Mesendoderm (in vitro differentiated cells): Measurements from ENCODE around the gene GRIP1.

Source experiments
- DNase-seq: peaks from one replicate; pipeline ENCODE4 v3.0.0; 2013
- H2AK5ac ChIP-seq: 2 replicates; pipeline ENCODE4 v1.6.1; 2013; ENCODE audit warnings: low read length, inconsistent platforms
- H2BK120ac ChIP-seq: 2 replicates; pipeline ENCODE4 v1.6.1; 2013; ENCODE audit warnings: low read depth, mild to moderate bottlenecking, low read length, moderate library complexity, mixed read lengths
- H2BK15ac ChIP-seq: replicated peaks from 2 replicates; pipeline ENCODE4 v1.6.1; 2013; ENCODE audit warnings: low read depth, mild to moderate bottlenecking, moderate library complexity
- H2BK5ac ChIP-seq: 2 replicates; pipeline ENCODE4 v1.6.1; 2013; ENCODE audit warnings: low read length, inconsistent platforms
- H3K18ac ChIP-seq: 2 replicates; pipeline ENCODE4 v1.6.1; 2013; ENCODE audit warnings: mild to moderate bottlenecking, low read length, mixed read lengths
- H3K23ac ChIP-seq: one replicate; pipeline ENCODE4 v1.6.1; 2013; ENCODE audit warnings: low read length
- H3K27ac ChIP-seq: 2 replicates; pipeline ENCODE4 v1.5.1; 2013; ENCODE audit warnings: low read depth, mild to moderate bottlenecking, inconsistent platforms, low read length, moderate library complexity
- H3K27me3 ChIP-seq: 2 replicates; pipeline ENCODE4 v1.6.1; 2013; ENCODE audit warnings: low read length, control low read depth, mild to moderate bottlenecking, inconsistent platforms; ENCODE audit not compliant: insufficient read depth, poor library complexity
- H3K36me3 ChIP-seq: 2 replicates; pipeline ENCODE4 v1.6.1; 2013; ENCODE audit warnings: low read length, inconsistent platforms; ENCODE audit not compliant: control insufficient read depth, insufficient read depth
- H3K4ac ChIP-seq: one replicate; pipeline ENCODE4 v1.6.1; 2013; ENCODE audit warnings: low read depth, mild to moderate bottlenecking, low read length, moderate library complexity
- H3K4me1 ChIP-seq: 2 replicates; pipeline ENCODE4 v1.6.1; 2013; ENCODE audit warnings: low read depth, low read length, inconsistent platforms; ENCODE audit not compliant: control insufficient read depth
- H3K4me2 ChIP-seq: 2 replicates; pipeline ENCODE4 v1.6.1; 2013; ENCODE audit warnings: low read length
- H3K4me3 ChIP-seq: 2 replicates; pipeline ENCODE4 v1.5.1; 2013; ENCODE audit warnings: mild to moderate bottlenecking, low read length
- H3K56ac ChIP-seq: one replicate; pipeline ENCODE4 v1.6.1; 2013; ENCODE audit warnings: low read length
- H3K79me1 ChIP-seq: 2 replicates; pipeline ENCODE4 v1.6.1; 2013; ENCODE audit warnings: low read length, inconsistent platforms
- H3K79me2 ChIP-seq: 2 replicates; pipeline ENCODE4 v1.6.1; 2013; ENCODE audit warnings: mild to moderate bottlenecking, low read length; ENCODE audit not compliant: control insufficient read depth, insufficient read depth
- H3K9ac ChIP-seq: 2 replicates; pipeline ENCODE4 v1.6.1; 2013; ENCODE audit warnings: low read length, inconsistent platforms
- H4K5ac ChIP-seq: one replicate; pipeline ENCODE4 v1.6.1; 2013; ENCODE audit warnings: low read length
- H4K8ac ChIP-seq: one replicate; pipeline ENCODE4 v1.6.1; 2013; ENCODE audit warnings: low read depth, mild to moderate bottlenecking, control low read depth, low read length, moderate library complexity
- WGBS: extraction: QIAGEN DNeasy Blood & Tissue Kit; methylation state at CpG from one replicate; pipeline ENCODE4 v1.1.7; 2013; ENCODE audit warnings: low lambda C conversion rate, missing lambda C conversion rate; ENCODE audit not compliant: insufficient coverage; ENCODE audit errors: extremely low coverage; 5-methylcytosine and 5-hydroxymethylcytosine counted together

GRIP1 gene

DNA sequence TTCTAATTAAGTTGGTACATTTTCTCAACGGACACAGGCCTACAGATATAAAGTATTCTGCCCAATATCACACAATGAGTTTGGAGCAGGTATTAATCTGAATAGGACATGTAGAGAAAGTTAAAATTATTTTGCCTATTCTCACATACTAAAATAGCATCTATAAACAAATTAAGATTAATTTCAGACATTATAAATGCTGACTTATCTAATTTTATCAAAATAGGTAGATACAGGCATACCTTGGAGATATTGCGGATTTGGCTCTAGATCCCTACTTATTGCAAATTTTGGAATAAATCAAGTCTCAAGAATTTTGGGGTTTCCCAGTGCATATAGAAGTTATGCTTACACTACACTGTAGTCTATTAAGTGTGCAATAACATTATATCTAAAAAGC lies 41.0 kb upstream of the GRIP1 start:
- Histone ChIP-seq H2BK15ac (no peak overlapping the region), H3K27me3 (no peaks in the 10 kb centered on the region), H2BK120ac (no peak overlapping the region), H3K36me3 (no peaks in the 10 kb centered on the region), H3K4ac (no peak overlapping the region), H3K4me1 (no peaks in the 10 kb centered on the region), H4K5ac (no peak overlapping the region), H4K8ac (no peak overlapping the region), H3K79me2 (no peaks in the 10 kb centered on the region), H3K4me2 (no peak overlapping the region), H3K56ac (no peak overlapping the region), H3K79me1 (no peaks in the 10 kb centered on the region), H3K9ac (no peak overlapping the region), H3K4me3 (no peak overlapping the region), H3K27ac (no peak overlapping the region), H3K18ac (no peak overlapping the region), H2AK5ac (no peak overlapping the region), H2BK5ac (no peak overlapping the region), H3K23ac (no peak overlapping the region)
- no peak for DNase-seq
- WGBS, result no CpG with 5 or more reads among the region's 2 CpGs

GRCh38 chr12:66717036-66717673 lies 38.3 kb upstream of the GRIP1 start:
- Histone ChIP-seq H3K4ac (no peak overlapping the region), H3K79me1 (no peaks in the 10 kb centered on the region), H3K4me1 (no peaks in the 10 kb centered on the region), H2BK120ac (no peak overlapping the region), H2AK5ac (no peak overlapping the region), H3K23ac (no peak overlapping the region), H2BK15ac (no peak overlapping the region), H3K79me2 (no peaks in the 10 kb centered on the region), H3K18ac (no peak overlapping the region), H3K27me3 (no peaks in the 10 kb centered on the region), H3K9ac (no peak overlapping the region), H2BK5ac (no peak overlapping the region), H4K8ac (no peak overlapping the region), H4K5ac (no peak overlapping the region), H3K27ac (no peak overlapping the region), H3K56ac (no peak overlapping the region), H3K4me2 (no peak overlapping the region), H3K36me3 (no peaks in the 10 kb centered on the region), H3K4me3 (no peak overlapping the region)
- DNase-seq, result no peak
- WGBS, result no CpG with 5 or more reads among the region's 3 CpGs

DNA sequence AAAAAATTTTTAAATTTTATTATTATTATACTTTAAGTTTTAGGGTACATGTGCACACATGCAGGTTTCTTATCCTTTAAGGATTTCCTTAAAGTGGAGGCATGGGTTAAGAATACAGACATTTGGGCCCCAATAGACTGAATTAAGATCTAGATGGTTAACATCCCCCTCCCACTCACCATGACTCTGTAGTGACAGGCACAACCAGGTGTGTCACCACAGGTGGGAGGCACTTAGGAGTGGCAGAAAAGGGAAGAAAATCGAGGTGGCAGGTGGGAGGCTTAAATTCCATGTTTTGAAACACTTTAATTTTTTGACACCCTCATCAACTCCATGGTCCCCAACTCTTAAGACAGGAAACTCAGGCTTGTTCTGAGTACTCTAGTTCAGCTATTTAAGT lies 37.6 kb upstream of the GRIP1 start:
- H3K9ac ChIP-seq, result no peak overlapping the region
- H3K4me2 ChIP-seq, result no peak overlapping the region
- no peak overlapping the region for H3K23ac ChIP-seq
- H3K79me1 ChIP-seq, result no peaks in the 10 kb centered on the region
- no peak overlapping the region for H3K4me3 ChIP-seq
- no peak overlapping the region for H3K27ac ChIP-seq
- no peaks in the 10 kb centered on the region for H3K36me3 ChIP-seq
- no peak for DNase-seq
- H3K79me2 ChIP-seq, result no peaks in the 10 kb centered on the region
- no peak overlapping the region for H2AK5ac ChIP-seq
- H3K56ac ChIP-seq, result no peak overlapping the region
- H3K18ac ChIP-seq, result no peak overlapping the region
- H2BK15ac ChIP-seq, result no peak overlapping the region
- no peaks in the 10 kb centered on the region for H3K27me3 ChIP-seq
- H2BK5ac ChIP-seq, result no peak overlapping the region
- no peak overlapping the region for H4K5ac ChIP-seq
- no CpG with 5 or more reads among the region's 1 CpG for WGBS
- H3K4ac ChIP-seq, result no peak overlapping the region
- no peaks in the 10 kb centered on the region for H3K4me1 ChIP-seq
- H2BK120ac ChIP-seq, result no peak overlapping the region
- no peak overlapping the region for H4K8ac ChIP-seq

GRCh38 chr12:66714709-66715108 lies 35.8 kb upstream of the GRIP1 start:
- H3K27ac ChIP-seq, result no peak overlapping the region
- H3K4ac ChIP-seq, result no peak overlapping the region

GRCh38 chr12:66713984-66714383 lies 35.1 kb upstream of the GRIP1 start:
- no peak overlapping the region for H3K4me3 ChIP-seq
- no peak overlapping the region for H2AK5ac ChIP-seq
- no peaks in the 10 kb centered on the region for H3K79me2 ChIP-seq
- no peak for DNase-seq
- H2BK5ac ChIP-seq, result no peak overlapping the region
- H3K4me2 ChIP-seq, result no peak overlapping the region
- no peak overlapping the region for H3K56ac ChIP-seq
- H3K4ac ChIP-seq, result no peak overlapping the region
- no peaks in the 10 kb centered on the region for H3K36me3 ChIP-seq
- no peaks in the 10 kb centered on the region for H3K79me1 ChIP-seq
- H3K18ac ChIP-seq, result no peak overlapping the region
- no peak overlapping the region for H2BK15ac ChIP-seq
- no peak overlapping the region for H2BK120ac ChIP-seq
- no peaks in the 10 kb centered on the region for H3K4me1 ChIP-seq
- H3K23ac ChIP-seq, result no peak overlapping the region
- no peak overlapping the region for H4K5ac ChIP-seq
- H3K27me3 ChIP-seq, result no peaks in the 10 kb centered on the region
- no CpG with 5 or more reads among the region's 3 CpGs for WGBS
- H4K8ac ChIP-seq, result no peak overlapping the region
- no peak overlapping the region for H3K27ac ChIP-seq
- H3K9ac ChIP-seq, result no peak overlapping the region

More at GRCh38 chr12:66714709-66715108, 35.8 kb upstream of the GRIP1 start:
- no peak overlapping the region for H3K4me3 ChIP-seq
- H2AK5ac ChIP-seq, result no peak overlapping the region
- no peak overlapping the region for H2BK120ac ChIP-seq
- H3K56ac ChIP-seq, result no peak overlapping the region
- H3K4me1 ChIP-seq, result no peaks in the 10 kb centered on the region
- H3K23ac ChIP-seq, result no peak overlapping the region
- no peaks in the 10 kb centered on the region for H3K36me3 ChIP-seq
- H3K18ac ChIP-seq, result no peak overlapping the region
- H3K9ac ChIP-seq, result no peak overlapping the region
- no peaks in the 10 kb centered on the region for H3K27me3 ChIP-seq
- no CpG with 5 or more reads among the region's 2 CpGs for WGBS
- H3K4me2 ChIP-seq, result no peak overlapping the region
- H2BK15ac ChIP-seq, result no peak overlapping the region
- H4K8ac ChIP-seq, result no peak overlapping the region
- H3K79me1 ChIP-seq, result no peaks in the 10 kb centered on the region
- no peak overlapping the region for H2BK5ac ChIP-seq
- DNase-seq, result no peak
- H3K79me2 ChIP-seq, result no peaks in the 10 kb centered on the region
- H4K5ac ChIP-seq, result no peak overlapping the region

GRCh38 chr12:66709893-66710292 lies 31.0 kb upstream of the GRIP1 start:
- WGBS, result no CpG with 5 or more reads among the region's 2 CpGs
- Histone ChIP-seq H2BK120ac (no peak overlapping the region), H2BK5ac (no peak overlapping the region), H3K4me1 (no peaks in the 10 kb centered on the region), H3K27ac (no peak overlapping the region), H3K23ac (no peak overlapping the region), H3K79me2 (no peaks in the 10 kb centered on the region), H3K4ac (no peak overlapping the region), H3K56ac (no peak overlapping the region), H3K9ac (no peak overlapping the region), H3K27me3 (no peaks in the 10 kb centered on the region), H3K4me2 (no peak overlapping the region), H3K4me3 (no peak overlapping the region), H3K79me1 (no peaks in the 10 kb centered on the region), H3K36me3 (no peaks in the 10 kb centered on the region), H2AK5ac (no peak overlapping the region), H4K8ac (no peak overlapping the region), H2BK15ac (no peak overlapping the region), H3K18ac (no peak overlapping the region), H4K5ac (no peak overlapping the region)
- no peak for DNase-seq
